Forelimb muscle (tissue), 1 donor: ENCODE measurements around the gene OXT. TPM values are rescaled to one million over a fixed set of nuclear protein-coding genes. Genes with fewer than 3 reads are reported as not detected.
"Not testable (repeated sequence)": the region's sequence is repeated elsewhere in the genome, so short reads cannot be mapped to it uniquely, and the experiment has no call there.

Source experiments
- DNase-seq: peaks from one replicate; pipeline ENCODE4 v3.0.0-alpha.2; 2013; ENCODE audit warnings: low read depth
- polyA plus RNA-seq: library from polyadenylated mRNA; unstranded; fragments of 120-200 nt; gene quantifications from one replicate; pipeline ENCODE4 v1.2.1, GENCODE V29; 2013; ENCODE audit not compliant: insufficient read length

OXT gene
- polyA plus RNA-seq, 1 donor, result 0.47 TPM

- DNase-seq, result no peak
Measured at GRCh38 chr20:3047486-3048419, 23.7 kb upstream of the OXT start.

DNA sequence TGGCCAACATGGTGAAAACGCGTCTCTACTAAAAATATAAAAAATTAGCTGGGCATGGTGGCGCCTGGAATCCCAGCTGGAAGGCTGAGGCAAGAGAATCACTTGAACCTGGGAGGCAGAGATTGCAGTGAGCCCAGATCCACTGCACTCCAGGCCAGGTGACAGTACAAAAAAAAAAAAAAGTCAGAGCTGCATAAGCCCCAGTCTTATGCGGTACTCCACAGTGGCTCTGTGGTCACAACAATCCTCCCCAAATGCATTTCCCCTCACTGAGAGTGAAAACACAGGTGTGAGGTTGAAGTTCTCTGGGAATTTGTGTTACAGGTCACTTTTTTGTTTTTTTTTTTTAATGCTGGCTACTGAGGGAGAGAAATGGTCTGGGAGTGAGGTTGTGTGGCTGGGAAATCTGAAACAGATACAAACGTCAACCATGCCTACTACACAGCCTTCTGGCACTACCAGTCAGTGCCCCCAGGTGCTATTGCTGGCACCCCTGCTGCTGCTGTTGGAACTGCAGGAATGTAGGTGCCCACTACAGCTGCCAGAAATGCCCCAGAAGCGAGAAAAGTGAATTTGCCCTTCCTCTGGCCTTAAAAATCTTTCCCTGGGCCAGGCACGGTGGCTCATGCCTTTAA is 19.9 kb upstream of the OXT start:
- no peak for DNase-seq

GRCh38 chr20:3059489-3059888 is 11.9 kb upstream of the OXT start:
- no peak for DNase-seq

- DNase-seq, result not testable (repeated sequence)
Measured at GRCh38 chr20:3064119-3064518, 7.3 kb upstream of the OXT start.

DNA sequence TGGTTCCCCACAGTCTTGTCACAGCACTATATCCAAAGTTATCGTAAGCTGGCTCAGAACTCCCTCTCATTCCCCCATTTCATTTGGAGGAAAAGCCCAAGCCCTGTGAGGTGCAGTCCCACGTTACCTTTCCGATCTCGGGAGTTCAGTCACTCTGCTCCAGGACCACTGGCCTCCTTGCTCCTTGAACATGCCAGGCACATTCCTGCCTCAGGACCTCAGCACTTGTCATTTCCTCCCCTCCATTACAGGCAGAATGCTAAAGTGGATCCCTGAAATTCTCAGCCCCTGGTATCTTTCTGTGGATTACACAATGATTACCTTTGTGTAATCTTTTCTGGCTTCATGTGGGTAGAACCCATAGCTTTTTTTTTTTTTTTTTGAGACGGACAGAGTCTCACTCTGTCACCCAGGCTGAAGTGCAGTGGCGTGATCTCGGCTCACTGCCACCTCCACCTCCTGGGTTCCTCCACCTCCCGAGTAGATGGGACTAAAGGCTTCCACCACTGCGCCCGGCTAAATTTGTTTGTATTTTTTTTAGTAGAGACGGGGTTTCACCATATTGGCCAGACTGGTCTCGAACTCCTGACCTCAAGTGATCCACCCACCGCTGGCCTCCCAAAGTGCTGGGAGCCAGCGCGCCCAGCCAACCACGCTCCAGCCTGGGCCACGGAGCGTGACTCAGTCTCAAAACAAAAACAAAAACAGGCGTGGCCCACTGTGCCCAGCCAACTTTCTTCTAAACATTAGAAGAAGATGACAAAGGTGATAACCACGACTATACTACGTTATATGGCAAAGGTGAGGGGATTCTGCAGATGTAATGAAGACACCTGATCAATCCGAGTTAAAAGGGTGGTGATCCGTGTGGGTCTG is 4.0 kb upstream of the OXT start:
- no peak for DNase-seq

- no peak for DNase-seq
Measured at GRCh38 chr20:3068075-3068474, 3.3 kb upstream of the OXT start.

DNA sequence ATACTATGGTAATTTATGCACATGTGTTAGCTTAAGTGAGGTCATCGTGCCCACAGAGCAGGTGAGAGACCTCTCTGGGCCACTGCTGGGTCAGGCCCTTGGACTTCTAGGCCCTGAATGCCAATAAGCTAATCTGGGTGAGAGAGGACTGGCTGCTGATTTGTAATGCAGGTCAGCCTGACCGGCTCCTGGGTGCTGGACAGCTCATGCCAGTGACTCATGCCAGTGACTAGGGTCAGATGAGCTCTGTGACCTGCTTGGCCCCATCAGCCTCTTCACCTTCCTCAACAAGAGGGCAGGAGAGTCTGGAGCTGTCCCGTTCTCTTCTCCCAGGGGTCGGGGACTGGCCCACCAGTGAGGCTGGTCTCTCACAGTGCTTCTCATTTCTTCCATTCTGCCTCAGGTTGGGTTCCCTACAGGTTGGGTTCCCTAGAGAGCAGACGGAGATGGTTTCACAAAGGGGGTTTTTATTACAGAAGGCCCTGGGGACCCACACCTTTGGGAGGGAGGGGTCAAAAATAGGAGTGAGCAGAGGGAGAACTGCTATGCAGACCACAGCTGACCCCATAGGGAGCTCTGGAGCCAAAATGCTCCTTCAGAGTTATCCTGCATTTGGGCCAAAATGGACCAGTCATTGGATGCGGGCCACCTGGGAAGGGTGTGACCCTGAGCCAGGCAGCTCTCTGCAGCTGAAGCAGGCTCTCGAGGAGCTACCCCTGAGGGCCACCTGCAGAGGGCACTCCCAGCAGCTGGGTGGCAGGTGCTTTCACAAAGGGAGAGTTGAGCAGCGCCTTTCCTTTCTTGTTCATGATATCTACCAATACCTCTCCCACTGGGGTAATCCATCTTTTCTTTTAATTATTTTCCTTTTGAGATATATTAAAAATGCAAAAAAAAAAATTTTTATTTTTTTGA is 2.2 kb upstream of the OXT start:
- DNase-seq, result no peak

GRCh38 chr20:3070725-3071124 is 695 bp upstream of the OXT start:
- no peak for DNase-seq

GRCh38 chr20:3071266-3071609 is 182 bp upstream of the OXT start:
- no peak for DNase-seq

- DNase-seq, result no peak
Measured at GRCh38 chr20:3072530-3073250, 1.3 kb downstream of the OXT start.

GRCh38 chr20:3073251-3073643 is 1.8 kb downstream of the OXT start:
- DNase-seq, result not testable (repeated sequence)

- no peak for DNase-seq
Measured at GRCh38 chr20:3074812-3075211, 3.4 kb downstream of the OXT start.

GRCh38 chr20:3075315-3075714 is 3.9 kb downstream of the OXT start:
- DNase-seq, result not testable (repeated sequence)

DNA sequence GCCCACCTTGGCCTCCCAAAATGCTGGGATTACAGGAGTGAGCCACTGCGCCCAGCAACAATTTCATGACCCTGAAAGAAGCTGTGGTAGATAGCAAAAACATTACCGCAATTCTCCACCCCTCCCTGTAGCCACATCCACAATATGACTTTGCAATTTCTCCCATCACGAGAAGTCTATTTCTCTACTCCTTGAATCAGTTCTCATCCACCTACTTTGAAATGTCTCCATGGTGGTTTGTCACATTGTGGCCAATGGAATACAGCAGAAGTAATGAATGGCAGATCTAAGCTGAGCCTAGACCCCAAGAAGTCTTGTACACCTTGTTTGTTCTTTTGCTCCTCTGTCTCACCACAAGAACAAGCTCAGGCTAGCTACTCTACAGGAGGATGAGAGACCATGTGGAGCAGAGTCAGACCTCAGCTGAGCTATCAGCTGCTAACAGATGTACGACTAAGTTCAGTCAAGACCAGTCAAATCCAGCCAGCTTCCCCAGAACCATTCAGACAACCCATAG is 6.3 kb downstream of the OXT start:
- no peak for DNase-seq

GRCh38 chr20:3080939-3081388 is 9.5 kb downstream of the OXT start:
- DNase-seq, result no peak

- no peak for DNase-seq
Measured at GRCh38 chr20:3081641-3082040, 10.2 kb downstream of the OXT start.

- DNase-seq, result no peak
Measured at GRCh38 chr20:3082306-3082951, 11.0 kb downstream of the OXT start.

DNA sequence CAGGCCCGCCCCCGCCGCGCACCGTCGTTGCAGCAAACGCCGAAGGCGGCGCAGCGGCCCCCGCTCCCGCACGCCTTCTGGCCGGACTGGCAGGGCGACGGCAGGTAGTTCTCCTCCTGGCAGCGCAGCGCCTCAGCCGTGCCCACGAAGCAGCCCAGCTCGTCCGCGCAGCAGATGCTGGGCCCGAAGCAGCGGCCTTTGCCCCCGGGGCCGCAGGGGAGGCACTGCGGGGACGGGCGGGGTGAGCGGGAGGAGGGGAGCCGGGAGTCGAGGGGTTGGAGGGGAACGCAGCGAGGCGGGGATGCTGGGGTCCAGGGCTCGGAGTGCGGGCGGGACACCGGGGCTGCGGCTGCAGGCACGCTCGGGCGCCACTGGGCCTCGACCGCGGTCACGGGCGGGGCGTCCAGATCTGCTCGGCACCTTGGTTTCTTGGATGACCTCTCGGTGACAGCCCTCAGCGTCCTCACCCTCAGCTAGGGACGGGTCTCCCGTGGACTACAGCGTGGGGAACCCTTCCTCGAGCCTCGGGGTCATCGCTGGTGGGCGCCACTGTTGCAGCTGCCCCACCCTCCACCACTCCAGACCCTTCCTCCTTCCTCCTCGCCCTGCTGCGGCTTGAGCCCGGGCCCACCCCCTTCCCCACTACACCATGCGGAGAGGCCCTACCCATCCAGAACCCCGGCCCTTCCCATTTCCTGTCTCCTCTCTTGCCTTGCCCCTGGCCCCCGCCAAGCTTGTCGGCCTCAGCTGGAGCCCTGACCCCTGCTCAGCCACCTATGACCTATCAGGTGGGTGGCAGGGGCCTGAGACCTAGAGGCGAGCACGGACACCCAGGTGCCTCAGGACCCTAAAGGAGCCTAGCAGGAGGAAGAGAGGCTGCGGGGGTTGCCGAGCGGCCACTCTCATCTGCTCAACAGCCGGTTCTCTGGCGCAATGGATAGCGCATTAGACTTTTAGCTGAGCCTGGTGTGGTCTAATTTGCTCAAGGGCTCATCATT is 11.8 kb downstream of the OXT start:
- DNase-seq, result no peak
